Nephron progenitor cell (in vitro differentiated cells): ENCODE results near the gene RFESD.

ENCODE experiments used
- DNase-seq: peaks from one replicate; pipeline ENCODE4 v3.0.0; 2021
- H3K27ac Mint-ChIP-seq: 2 replicates; pipeline ENCODE4 v1.8.0; 2021; ENCODE audit warnings: mild to moderate bottlenecking, moderate library complexity, mixed read lengths
- H3K27me3 Mint-ChIP-seq: 2 replicates; pipeline ENCODE4 v1.8.0; 2021; ENCODE audit warnings: mild to moderate bottlenecking, low read depth, mixed read lengths; ENCODE audit not compliant: poor library complexity
- H3K36me3 Mint-ChIP-seq: 2 replicates; pipeline ENCODE4 v1.8.0; 2021; ENCODE audit warnings: low read depth, mixed read lengths
- H3K4me1 Mint-ChIP-seq: 2 replicates; pipeline ENCODE4 v1.8.0; 2021; ENCODE audit warnings: mixed read lengths
- H3K4me3 Mint-ChIP-seq: 2 replicates; pipeline ENCODE4 v1.8.0; 2021; ENCODE audit warnings: mild to moderate bottlenecking, moderate library complexity, mixed read lengths
- H3K9me3 Mint-ChIP-seq: 2 replicates; pipeline ENCODE4 v1.8.0; 2021; ENCODE audit warnings: mild to moderate bottlenecking, moderate library complexity, mixed read lengths
- CTCF ChIP-seq: fragments of 200-600 bp; sonication (generic); IDR thresholded peaks from 2 replicates; pipeline ENCODE4 v1.5.0; 2021; ENCODE audit warnings: antibody characterized with exemption

The RFESD gene

GRCh38 chr5:95624368-95624767, 22.2 kb upstream of the RFESD start:
- peaks cover 13% of the 10 kb centered on the region for H3K4me1 Mint-ChIP-seq
- H3K27me3 Mint-ChIP-seq = peaks cover 49% of the 10 kb centered on the region
- no peak for TF ChIP-seq CTCF
- H3K4me3 Mint-ChIP-seq = no peak overlapping the region
- no peaks in the 10 kb centered on the region for H3K36me3 Mint-ChIP-seq
- H3K9me3 Mint-ChIP-seq = peaks cover 7% of the 10 kb centered on the region
- H3K27ac Mint-ChIP-seq = no peak overlapping the region
- DNase-seq = no peak

- Mint-ChIP-seq H3K9me3 (peaks cover 10% of the 10 kb centered on the region), H3K27ac (no peak overlapping the region), H3K36me3 (no peaks in the 10 kb centered on the region), H3K4me1 (peaks cover 1% of the 10 kb centered on the region), H3K27me3 (peaks cover 32% of the 10 kb centered on the region), H3K4me3 (no peak overlapping the region)
- DNase-seq = no peak
- TF ChIP-seq CTCF = no peak
Measured at GRCh38 chr5:95626701-95627100, 19.9 kb upstream of the RFESD start.

- no peak for DNase-seq
- H3K4me1 Mint-ChIP-seq = no peaks in the 10 kb centered on the region
- TF ChIP-seq CTCF = no peak
- no peaks in the 10 kb centered on the region for H3K36me3 Mint-ChIP-seq
- H3K9me3 Mint-ChIP-seq = peaks cover 8% of the 10 kb centered on the region
- H3K4me3 Mint-ChIP-seq = no peak overlapping the region
- peaks cover 17% of the 10 kb centered on the region for H3K27me3 Mint-ChIP-seq
- H3K27ac Mint-ChIP-seq = no peak overlapping the region
Measured at GRCh38 chr5:95627971-95628810, 18.4 kb upstream of the RFESD start.

- TF ChIP-seq CTCF = no peak
- Mint-ChIP-seq H3K4me3 (no peak overlapping the region), H3K9me3 (peaks cover 11% of the 10 kb centered on the region), H3K4me1 (no peaks in the 10 kb centered on the region), H3K36me3 (no peaks in the 10 kb centered on the region), H3K27me3 (peaks cover 10% of the 10 kb centered on the region), H3K27ac (no peak overlapping the region)
- no peak for DNase-seq
Measured at GRCh38 chr5:95628933-95629332, 17.6 kb upstream of the RFESD start.

GRCh38 chr5:95630394-95630917, 16.1 kb upstream of the RFESD start:
- no peak for TF ChIP-seq CTCF
- Mint-ChIP-seq H3K9me3 (peaks cover 11% of the 10 kb centered on the region), H3K4me1 (no peaks in the 10 kb centered on the region), H3K4me3 (no peak overlapping the region), H3K36me3 (no peaks in the 10 kb centered on the region), H3K27me3 (peaks cover 7% of the 10 kb centered on the region), H3K27ac (no peak overlapping the region)
- no peak for DNase-seq
